B cell (primary cell): ENCODE results near the gene PRKCH.

Source experiments
- CTCF ChIP-seq: fragments of 200-600 bp; IDR thresholded peaks from one replicate; pipeline ENCODE4 v1.8.0; 2022; ENCODE audit warnings: antibody characterized with exemption, mild to moderate bottlenecking
- EZH2 ChIP-seq: IDR thresholded peaks from 2 replicates; pipeline ENCODE4 v1.6.1; 2012; ENCODE audit warnings: borderline replicate concordance, low read depth, mild to moderate bottlenecking, moderate library complexity, low read length; ENCODE audit not compliant: insufficient read depth, poor library complexity, severe bottlenecking

- TF ChIP-seq CTCF (no peak), EZH2 (no peak)
Measured at GRCh38 chr14:61391119-61391518, 69.7 kb downstream of the PRKCH start.
